ENCODE data around the gene KLHL17. TPM values are rescaled to one million over a fixed set of nuclear protein-coding genes. Genes with fewer than 3 reads are reported as not detected.

KLHL17 gene
- total RNA-seq, 1 experiment from 2014 or later, result 58.8 TPM

DNA sequence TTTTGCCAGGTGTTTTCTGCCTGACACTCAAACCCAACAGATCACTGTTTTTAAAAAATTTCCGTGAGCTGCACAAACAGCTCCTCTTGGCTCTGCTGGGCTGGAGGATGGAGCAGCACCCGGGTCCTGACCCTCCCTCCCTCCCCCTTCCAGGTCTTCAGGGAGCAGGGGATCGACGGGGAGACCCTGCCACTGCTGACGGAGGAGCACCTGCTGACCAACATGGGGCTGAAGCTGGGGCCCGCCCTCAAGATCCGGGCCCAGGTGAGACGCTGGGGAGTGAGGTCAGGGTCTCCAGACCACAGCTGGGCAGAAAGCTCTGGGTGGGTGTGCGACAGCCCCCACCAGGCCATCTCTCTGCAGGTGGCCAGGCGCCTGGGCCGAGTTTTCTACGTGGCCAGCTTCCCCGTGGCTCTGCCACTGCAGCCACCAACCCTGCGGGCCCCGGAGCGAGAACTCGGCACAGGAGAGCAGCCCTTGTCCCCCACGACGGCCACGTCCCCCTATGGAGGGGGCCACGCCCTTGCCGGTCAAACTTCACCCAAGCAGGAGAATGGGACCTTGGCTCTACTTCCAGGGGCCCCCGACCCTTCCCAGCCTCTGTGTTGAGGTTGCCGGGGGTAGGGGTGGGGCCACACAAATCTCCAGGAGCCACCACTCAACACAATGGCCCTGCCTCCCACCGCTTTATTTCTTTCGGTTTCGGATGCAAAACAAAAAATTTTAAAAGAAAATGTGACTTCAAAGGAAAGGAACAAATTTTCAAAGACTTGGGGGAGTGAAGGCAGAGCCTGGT, 16.6 kb upstream of the KLHL17 start:
- intact Hi-C loops (cut with micrococcal nuclease; ENCODE audit: unreplicated experiment), result loop anchor here (5.0 kb wide), 1 partner anchor 36 kb away; no protein-coding TSS in a partner anchor
- peak overlapping the region in 1 of 2 experiments; percentile 57; a peak in 2 of 4 replicates for H3K4me3 ChIP-seq (ENCODE audit: low read depth in 2 of 2, low read length in 2 of 2)
- POLR2A ChIA-PET, result interaction anchor here (0.6 kb wide), 1 partner anchor 11 kb away, joined by 4 read pairs; no protein-coding TSS in a partner anchor
- ATAC-seq, result no peak
- TF ChIP-seq SIN3A (IDR thresholded peaks at IDR 0.05; ENCODE audit: borderline replicate concordance, insufficient read depth, low read depth, low read length) (0 out of 2 replicates have a peak, but pooled peaks have one; percentile 19), POLR2AphosphoS5 (IDR thresholded peaks at IDR 0.05; ENCODE audit: low read depth, low read length) (no peak; the same call in 1 of the 2 replicates), TCF7L2 (IDR thresholded peaks at IDR 0.05; ENCODE audit: low read depth, low read length) (peak; percentile 69; the same call in 1 of the 2 replicates)
- H3K9me3 ChIP-seq (ENCODE audit: control insufficient read depth, insufficient read depth, low read depth, low read length), result no peaks in the 10 kb centered on the region
- no peaks in the 10 kb centered on the region for H3K36me3 ChIP-seq (ENCODE audit: control insufficient read depth, insufficient read depth, low read length)
- CTCF ChIA-PET, result interaction anchor here (0.6 kb wide), 1 partner anchor 288 kb away, joined by 3 read pairs; no protein-coding TSS in a partner anchor
- no peaks in the 10 kb centered on the region for H3K27me3 ChIP-seq (ENCODE audit: control insufficient read depth, insufficient read depth, low read length)
- peak overlapping the region; percentile 87 for H3K27ac ChIP-seq (ENCODE audit: low read length)
- peaks cover 52% of the 10 kb centered on the region for H3K4me1 ChIP-seq (ENCODE audit: control insufficient read depth, insufficient read depth, low read length)
- no peak for DNase-seq (ENCODE audit: low read depth, low spot score)
- in situ Hi-C loops (cut with HindIII; ENCODE audit: low pct_unique_long_range_greater_than_20kb, low sequenced_read_pairs), result no loop called here
- BruUV-seq (replicated peaks), result TSS peak; percentile 89

DNA sequence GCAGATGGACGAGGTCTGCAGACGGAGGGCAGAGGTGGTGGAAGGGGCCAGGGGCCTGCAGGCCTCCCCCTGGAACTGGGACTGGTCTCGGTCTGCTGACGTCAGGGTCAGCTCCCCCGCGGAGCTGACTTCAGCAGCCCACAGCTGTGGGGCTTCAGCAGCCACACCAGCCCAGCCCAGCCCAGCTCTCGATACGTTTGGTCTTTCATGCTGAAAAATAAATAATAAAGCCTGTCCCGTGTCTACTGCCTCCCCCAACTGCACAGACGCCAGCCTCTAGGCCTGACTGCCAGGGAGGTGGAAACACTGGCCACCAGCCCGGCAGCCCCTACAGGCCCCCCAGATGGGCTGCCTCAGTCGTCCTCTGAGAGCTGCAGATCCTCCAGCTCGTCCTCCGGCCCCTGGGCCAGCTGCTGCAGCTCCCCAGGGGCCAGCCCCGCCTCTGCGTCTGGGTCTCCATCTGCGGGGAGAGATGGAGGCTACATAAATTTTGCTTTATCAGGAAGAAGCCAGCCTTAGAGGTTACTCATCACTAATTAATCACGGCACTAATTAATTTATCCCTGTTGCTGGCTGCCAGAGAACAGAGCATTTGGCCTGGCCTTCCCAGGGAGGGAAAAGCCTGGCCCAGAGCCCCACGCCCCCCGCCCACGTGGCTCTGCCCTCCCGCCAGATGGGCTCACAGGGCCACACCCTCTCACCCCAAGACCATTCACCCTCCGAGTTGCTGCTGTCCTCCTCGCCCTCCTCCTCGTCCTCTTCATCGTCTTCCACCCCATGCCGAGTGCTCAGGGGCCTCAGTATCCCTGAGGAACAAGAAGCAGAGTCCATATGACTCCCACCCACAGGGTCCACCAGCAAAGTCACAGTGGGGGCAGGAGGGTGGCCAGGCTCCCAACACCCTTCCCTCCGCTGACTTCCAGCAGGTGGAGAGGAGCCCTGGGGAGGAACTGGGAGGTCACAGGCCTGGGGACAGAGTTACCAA, 15.8 kb upstream of the KLHL17 start:
- BruUV-seq (replicated peaks), result TSS peak; percentile 92
- POLR2A ChIA-PET, result no interaction called here
- H3K9me3 ChIP-seq (ENCODE audit: control insufficient read depth, insufficient read depth, low read depth, low read length), result no peaks in the 10 kb centered on the region
- peaks cover 44% of the 10 kb centered on the region for H3K4me1 ChIP-seq (ENCODE audit: control insufficient read depth, insufficient read depth, low read length)
- no peaks in the 10 kb centered on the region; the same call in 1 of the 2 replicates for H3K36me3 ChIP-seq (ENCODE audit: control insufficient read depth, insufficient read depth, low read length)
- DNase-seq (ENCODE audit: low read depth, low spot score) (no peak), ATAC-seq (peak; percentile 16)
- intact Hi-C loops (cut with micrococcal nuclease; ENCODE audit: unreplicated experiment) (loop anchor here (5.0 kb wide), 1 partner anchor 37 kb away; no protein-coding TSS in a partner anchor), in situ Hi-C loops (cut with HindIII; ENCODE audit: low pct_unique_long_range_greater_than_20kb, low sequenced_read_pairs) (no loop called here)
- TF ChIP-seq, protein P1, sequence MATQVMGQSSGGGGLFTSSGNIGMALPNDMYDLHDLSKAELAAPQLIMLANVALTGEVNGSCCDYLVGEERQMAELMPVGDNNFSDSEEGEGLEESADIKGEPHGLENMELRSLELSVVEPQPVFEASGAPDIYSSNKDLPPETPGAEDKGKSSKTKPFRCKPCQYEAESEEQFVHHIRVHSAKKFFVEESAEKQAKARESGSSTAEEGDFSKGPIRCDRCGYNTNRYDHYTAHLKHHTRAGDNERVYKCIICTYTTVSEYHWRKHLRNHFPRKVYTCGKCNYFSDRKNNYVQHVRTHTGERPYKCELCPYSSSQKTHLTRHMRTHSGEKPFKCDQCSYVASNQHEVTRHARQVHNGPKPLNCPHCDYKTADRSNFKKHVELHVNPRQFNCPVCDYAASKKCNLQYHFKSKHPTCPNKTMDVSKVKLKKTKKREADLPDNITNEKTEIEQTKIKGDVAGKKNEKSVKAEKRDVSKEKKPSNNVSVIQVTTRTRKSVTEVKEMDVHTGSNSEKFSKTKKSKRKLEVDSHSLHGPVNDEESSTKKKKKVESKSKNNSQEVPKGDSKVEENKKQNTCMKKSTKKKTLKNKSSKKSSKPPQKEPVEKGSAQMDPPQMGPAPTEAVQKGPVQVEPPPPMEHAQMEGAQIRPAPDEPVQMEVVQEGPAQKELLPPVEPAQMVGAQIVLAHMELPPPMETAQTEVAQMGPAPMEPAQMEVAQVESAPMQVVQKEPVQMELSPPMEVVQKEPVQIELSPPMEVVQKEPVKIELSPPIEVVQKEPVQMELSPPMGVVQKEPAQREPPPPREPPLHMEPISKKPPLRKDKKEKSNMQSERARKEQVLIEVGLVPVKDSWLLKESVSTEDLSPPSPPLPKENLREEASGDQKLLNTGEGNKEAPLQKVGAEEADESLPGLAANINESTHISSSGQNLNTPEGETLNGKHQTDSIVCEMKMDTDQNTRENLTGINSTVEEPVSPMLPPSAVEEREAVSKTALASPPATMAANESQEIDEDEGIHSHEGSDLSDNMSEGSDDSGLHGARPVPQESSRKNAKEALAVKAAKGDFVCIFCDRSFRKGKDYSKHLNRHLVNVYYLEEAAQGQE (IDR thresholded peaks at IDR 0.05; ENCODE audit: insufficient read depth in 1 of 2, low read depth in 2 of 2, low read length in 1 of 2), result no peak
- TF ChIP-seq, protein P2, sequence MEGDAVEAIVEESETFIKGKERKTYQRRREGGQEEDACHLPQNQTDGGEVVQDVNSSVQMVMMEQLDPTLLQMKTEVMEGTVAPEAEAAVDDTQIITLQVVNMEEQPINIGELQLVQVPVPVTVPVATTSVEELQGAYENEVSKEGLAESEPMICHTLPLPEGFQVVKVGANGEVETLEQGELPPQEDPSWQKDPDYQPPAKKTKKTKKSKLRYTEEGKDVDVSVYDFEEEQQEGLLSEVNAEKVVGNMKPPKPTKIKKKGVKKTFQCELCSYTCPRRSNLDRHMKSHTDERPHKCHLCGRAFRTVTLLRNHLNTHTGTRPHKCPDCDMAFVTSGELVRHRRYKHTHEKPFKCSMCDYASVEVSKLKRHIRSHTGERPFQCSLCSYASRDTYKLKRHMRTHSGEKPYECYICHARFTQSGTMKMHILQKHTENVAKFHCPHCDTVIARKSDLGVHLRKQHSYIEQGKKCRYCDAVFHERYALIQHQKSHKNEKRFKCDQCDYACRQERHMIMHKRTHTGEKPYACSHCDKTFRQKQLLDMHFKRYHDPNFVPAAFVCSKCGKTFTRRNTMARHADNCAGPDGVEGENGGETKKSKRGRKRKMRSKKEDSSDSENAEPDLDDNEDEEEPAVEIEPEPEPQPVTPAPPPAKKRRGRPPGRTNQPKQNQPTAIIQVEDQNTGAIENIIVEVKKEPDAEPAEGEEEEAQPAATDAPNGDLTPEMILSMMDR (IDR thresholded peaks at IDR 0.05), result no peak
- TF ChIP-seq POLR2AphosphoS5 (IDR thresholded peaks at IDR 0.05; ENCODE audit: low read depth, low read length) (peak; percentile 29), TCF7L2 (IDR thresholded peaks at IDR 0.05; ENCODE audit: low read depth, low read length) (peak; percentile 21; the same call in 1 of the 2 replicates), SIN3A (IDR thresholded peaks at IDR 0.05; ENCODE audit: borderline replicate concordance, insufficient read depth, low read depth, low read length) (0 out of 2 replicates have a peak, but pooled peaks have one; percentile 33)
- peak overlapping the region; percentile 87 for H3K27ac ChIP-seq (ENCODE audit: low read length)
- CTCF ChIA-PET, result interaction anchor here (0.6 kb wide), 1 partner anchor 287 kb away, joined by 3 read pairs; no protein-coding TSS in a partner anchor
- no peak overlapping the region for H3K4me3 ChIP-seq (ENCODE audit: low read depth in 2 of 2, low read length in 2 of 2)
- no peaks in the 10 kb centered on the region for H3K27me3 ChIP-seq (ENCODE audit: control insufficient read depth, insufficient read depth, low read length)
